HG03066 (cell line): ENCODE results near the gene ACMSD.
"Not testable (repeated sequence)": the region's sequence is repeated elsewhere in the genome, so short reads cannot be mapped to it uniquely, and the experiment has no call there.

Experiments used
- ATAC-seq: cut with Tn5 transposase; IDR thresholded peaks from one replicate; pipeline ENCODE4 v1.9.1; 2021; ENCODE audit warnings: low read depth; ENCODE audit not compliant: unreplicated experiment

ACMSD gene

DNA sequence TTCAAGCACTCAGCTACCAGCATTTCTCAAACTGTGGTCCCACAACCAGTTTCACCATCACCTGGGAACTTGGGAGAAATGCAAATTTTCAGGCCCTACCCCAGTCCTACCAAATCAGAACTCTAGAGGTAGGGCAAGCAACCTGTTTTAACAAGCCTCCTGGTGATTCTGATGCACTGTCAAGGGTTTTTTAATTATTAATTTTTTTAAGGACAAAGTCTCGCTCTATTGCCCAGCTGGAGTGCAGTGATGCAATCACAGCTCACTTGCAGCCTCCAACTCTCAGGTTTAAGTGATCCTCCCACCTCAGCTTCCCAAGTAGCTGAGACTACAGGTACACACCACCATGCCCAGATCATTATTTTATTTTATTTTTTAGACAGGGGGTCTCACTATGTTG lies 7.8 kb downstream of the ACMSD start:
- ATAC-seq = no peak

DNA sequence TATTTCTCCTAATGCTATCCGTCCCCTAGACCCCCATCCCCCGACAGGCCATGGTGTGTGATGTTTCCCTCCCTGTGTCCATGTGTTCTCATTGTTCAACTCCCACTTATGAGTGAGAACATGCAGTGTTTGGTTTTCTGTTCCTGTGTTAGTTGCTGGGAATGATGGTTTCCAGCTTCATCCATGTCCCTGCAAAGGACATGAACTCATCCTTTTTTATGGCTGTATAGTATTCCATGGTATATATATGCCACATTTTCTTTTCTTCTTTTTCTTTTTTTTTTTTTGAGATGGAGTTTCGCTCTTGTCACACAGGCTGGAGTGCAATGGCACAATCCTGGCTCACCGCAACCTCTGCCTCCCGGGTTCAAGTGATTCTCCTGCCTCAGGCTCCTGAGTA lies 9.2 kb downstream of the ACMSD start:
- ATAC-seq = not testable (repeated sequence)

DNA sequence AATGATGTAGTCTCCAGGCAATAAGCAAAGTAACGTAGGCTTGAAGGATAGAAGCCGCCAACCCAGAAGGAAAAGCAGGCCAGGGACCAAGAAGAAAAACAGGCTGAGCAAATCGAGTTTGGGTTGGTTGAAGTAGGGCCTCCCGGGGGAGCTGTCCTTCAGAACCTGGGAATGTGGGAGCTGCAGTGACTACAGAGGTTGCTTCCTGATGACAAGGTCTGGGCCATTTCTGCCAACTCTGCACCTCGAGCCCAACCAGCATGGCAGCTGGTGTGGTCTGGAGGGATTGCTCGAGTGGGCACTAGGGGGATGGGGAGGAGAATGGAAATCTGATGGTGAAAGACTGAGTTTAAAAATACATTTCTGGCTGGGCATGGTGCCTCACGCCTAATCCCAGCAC lies 14.1 kb downstream of the ACMSD start:
- no peak for ATAC-seq

DNA sequence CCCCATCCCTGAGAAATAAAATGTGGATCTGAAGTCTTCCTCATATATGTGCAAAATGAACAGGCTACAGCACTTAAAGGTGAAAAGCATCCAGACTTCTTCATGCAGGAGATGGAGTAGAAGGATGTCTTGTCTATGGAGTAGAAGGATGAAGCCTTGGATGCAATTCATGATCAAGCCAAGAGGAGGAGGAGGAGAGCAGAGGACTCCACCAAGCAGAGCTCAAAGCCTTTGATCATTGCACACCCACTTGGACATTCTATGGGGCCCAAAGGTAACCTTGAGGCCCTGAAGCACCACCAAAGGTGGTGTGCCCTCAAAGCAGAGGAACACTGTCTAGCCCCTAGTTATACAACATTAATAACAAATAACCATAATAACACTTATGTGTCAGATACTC lies 17.3 kb downstream of the ACMSD start:
- no peak for ATAC-seq

DNA sequence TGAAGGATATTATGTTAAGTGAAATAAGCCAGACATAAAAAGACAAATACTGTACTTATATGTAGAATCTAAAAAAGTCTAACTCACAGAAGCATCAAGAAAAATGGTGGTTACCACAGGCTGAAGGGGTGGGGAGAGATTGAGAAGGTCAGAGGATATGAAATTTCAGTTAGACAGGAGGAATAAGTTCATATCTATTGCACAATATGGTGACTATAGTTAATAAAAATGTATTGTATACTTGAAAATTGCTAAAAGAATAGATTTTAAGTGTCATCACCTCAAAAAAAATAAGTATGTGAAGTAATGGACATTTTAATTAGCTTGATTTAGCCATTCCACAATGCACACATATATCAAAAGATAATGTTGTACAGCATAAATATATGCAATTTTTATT lies 19.8 kb downstream of the ACMSD start:
- no peak for ATAC-seq

DNA sequence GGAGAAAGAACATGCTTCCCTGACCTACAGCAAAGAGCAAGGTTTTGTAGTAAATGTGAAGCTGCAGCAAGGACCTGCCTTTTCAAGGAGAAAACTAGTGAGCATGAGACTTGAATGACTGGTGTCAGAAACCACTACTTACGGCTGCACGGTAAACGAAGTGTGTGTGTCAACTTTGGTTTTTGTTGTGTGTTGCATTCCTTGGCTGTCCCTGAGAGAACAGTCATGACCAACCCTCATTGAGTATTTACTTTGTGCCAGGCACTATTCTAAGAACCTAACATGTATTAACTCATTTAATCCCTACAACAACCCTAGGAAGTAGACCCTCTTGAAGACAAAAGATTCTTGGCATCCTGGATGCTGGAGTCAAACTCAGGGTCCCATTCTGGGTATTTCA lies 22.8 kb downstream of the ACMSD start:
- no peak for ATAC-seq

DNA sequence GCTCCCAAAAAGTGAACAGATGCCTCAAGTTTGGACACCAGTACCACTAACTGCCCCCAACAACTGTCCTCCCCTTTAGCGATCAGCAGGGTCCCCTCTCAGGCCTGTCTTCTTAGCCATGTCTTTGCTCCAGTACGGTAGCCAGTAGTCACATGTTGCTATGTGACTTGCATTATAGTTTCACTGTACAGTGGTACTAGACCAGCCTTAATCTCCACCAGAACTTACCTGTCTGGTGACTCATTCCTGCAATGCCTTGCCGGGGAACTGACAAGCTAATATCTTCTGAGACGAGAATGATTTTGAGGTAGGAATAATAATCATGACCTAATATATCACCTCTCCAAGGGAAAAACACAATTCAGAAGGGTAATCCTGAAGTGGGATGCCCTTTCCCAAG lies 23.7 kb downstream of the ACMSD start:
- ATAC-seq = no peak

DNA sequence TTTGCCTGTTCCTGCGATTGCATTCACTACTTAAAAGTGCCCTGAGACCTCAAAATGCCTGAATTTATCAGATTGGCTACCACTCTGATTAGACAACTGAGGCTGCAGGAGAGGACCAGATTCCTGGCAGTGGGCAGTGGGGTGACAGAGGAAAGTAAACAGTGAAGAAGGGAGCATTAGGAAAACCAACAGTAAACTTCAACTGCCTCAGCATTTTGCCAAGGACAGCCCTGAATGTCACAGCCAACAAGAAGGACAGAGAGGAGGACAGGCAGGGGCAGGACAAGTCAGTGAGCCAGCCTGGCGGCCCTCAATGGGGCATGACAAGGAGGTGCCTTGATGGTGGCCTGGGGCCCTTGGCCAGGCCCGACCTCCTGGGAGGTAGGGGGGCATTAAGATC lies 24.3 kb downstream of the ACMSD start:
- ATAC-seq = no peak

DNA sequence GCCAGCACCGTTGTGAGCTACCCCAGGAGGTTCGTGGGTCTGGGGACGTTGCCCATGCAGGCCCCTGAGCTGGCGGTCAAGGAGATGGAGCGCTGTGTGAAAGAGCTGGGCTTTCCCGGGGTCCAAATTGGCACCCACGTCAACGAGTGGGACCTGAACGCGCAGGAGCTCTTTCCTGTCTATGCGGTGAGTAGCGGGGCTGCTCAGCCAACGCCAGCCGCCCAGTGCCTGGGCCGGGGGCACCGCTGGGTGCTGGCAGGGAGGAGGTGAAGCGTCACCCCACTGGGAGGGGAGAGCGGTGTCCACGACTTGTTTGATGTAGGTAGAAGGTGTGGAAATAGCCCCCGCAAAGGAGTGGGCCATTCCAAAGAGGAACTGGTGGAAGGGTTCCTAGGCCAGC lies 25.0 kb downstream of the ACMSD start:
- no peak for ATAC-seq

DNA sequence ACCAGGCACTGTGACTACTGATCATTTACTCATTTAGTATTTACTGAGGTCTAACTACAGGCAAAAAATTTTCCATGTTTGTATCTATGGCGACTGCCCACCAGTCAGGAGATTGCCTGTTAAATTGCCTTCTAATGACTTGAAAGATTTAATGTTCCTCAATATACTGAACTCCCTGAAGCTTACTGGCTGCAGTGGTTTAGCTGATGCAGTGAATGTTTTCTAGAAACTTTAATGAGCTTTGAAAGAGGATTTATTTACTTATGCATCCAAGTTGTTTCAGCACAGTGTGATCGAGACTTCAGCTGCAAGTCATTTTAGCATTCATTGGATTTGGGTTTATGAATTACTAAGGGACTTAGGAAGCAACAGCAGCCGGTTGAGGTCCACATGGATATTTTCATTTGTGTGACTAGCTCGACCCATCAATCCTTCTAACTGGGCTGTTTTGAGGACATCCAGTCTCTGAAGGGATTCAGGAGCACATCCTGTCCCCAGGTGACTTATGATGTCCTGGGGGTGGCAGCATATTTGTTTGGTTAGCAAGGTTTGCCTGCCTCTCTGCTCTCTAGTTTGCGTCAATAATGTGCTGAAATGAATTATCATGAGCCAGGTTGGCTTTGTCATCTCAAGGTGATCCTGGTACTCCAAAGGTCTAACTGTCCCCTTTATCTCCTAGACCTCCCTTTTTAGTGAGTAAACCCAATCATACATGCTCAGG lies 26.8 kb downstream of the ACMSD start:
- no peak for ATAC-seq

DNA sequence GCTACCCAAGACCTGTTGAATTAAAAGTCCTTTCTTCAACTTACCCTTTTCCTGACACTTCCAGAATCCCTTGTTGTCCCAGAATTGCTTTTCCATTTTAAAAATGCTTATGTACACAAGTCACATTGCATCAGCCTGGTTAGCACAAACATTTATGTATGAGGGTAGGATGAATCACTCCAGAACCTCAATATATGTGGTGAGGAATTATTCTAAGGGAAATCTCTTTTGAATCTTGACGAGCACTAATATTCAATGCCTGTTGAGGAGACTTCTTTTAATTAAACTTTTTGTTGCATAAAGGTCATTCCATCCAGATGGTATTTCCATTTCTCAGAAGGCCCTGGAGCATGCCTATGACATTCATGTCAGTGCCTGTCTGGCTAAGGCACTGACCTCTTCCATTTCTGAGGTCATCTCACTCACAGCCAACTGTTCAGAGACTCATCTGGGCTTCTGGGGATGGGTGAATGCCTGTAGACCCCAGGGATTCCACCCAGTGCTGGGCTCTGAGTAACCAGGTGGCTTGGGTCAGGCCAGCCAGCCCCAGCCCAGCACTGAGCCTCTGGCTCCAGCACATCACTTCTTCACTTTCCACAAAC lies 28.2 kb downstream of the ACMSD start:
- no peak for ATAC-seq

DNA sequence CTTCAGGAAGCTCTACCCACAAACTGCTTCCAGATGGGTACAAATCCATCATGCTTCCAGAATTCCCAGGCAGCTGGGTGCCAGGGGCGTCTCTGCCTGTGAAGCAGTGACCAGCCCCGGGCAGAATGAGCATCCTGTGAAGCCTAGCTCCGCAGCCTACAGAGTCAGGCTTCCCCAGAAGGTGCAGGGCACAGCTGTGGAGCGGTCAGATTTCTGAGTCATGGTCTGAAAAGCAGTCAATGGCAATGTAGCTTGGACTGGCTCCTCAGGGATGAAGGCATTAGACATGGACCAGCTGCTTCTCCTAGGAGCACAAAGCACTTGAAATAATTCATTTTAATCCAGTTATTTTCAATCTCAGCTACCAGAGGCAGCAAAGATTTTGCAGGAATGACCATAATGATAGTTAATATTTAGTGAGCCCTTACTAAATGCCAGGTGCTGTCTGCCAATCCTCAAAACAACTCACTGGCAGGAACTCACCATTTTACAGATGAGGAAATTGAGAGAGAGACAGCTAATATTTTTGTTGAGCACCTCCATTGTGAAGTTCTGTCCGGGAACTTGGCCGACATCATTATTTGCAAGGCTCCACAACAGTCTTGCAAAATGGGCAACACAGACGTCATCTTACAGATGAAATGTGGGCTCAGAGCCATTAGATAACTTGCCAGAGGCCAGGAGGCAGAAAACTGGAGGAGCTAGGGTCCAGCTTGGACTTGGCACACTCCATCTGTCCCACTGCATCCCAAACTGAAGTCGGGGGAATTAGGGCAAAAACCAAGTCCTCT lies 31.7 kb downstream of the ACMSD start:
- no peak for ATAC-seq

DNA sequence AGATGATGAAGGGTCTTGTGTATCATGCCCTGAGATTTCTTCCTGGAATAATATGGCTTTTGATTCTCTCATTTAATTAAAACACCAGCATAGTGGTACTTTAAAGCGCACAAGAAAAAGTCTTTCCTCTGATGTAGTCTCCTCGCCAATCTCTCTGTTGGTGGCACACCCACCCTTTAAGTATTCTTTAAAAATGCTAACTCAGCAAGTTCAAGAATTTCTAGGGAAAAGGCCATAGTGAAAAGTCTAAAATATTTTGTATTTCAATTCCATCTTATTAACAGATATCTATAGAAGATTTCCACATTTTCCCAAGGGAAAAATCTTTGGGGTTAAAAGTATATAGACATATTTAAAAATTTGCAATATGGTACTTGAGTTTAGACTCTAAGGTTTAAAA lies 34.7 kb downstream of the ACMSD start:
- ATAC-seq = no peak

DNA sequence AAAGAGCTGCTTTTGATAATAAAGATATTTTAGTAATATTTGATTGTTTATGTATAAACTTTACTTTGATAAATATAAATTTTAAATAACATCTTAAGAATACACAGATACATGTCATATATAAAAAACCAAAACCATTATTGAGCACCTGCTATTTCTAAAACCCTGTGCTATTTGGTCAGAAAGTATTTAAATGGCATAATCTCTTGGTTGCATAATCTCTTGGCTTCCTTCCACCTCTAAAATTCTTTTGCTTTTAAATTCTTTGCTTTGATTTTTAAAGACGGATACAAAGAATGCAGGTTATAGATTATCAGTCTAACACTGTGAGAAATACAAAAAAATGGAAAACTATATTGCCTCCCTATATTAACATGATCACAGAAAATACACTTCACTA lies 36.9 kb downstream of the ACMSD start:
- ATAC-seq = no peak

DNA sequence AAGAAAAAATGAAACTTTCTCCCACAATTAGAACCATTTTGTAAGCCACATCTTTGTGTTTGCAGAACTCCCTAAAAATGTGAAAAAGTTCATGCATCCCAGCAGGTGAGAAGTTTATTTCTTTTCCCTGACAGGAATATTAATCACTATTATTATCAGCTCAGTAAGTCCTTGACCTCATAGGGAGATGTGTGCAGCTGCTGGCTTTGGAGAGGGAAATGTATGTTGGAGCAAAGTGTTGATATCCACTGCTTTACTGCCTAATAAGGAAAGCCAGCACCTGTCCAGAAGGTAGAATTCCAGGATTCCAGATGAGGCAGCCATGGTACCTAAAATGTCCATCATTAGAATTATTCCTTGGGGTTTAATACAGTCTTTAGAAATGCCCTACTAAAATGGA lies 44.4 kb downstream of the ACMSD start:
- ATAC-seq = no peak

DNA sequence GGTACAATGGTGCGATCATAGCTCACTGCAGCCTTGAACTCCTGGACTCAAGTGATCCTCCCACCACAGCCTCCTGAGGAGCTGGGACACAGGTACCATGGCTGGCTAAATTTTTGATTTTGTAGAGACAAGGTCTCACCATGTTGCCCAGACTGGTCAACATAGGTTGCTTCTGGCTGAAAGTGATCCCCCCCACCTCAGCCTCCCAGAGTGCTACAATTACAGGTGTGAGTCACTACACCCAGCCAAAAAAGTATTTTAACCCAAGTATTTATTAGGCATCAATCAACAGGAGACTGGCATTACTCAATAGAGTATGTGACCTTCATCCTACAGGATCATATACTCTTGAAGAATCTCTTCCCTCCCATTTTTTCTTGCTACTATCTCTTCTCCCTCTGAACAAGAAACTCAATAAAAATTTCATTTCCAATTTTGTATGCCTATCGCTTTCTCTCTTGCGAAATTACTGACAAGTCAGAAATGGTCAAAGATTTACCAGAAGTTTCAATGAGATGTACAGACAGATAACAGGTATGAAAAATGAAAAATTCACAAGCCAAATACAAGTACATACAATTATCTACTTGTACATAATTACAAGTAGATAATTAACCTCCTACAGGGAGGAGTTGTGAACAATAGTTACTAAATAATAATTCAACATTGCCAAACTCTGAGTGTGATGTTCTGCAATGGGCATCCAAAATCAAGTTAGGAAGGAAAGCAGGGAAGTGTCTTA lies 45.3 kb downstream of the ACMSD start:
- no peak for ATAC-seq

DNA sequence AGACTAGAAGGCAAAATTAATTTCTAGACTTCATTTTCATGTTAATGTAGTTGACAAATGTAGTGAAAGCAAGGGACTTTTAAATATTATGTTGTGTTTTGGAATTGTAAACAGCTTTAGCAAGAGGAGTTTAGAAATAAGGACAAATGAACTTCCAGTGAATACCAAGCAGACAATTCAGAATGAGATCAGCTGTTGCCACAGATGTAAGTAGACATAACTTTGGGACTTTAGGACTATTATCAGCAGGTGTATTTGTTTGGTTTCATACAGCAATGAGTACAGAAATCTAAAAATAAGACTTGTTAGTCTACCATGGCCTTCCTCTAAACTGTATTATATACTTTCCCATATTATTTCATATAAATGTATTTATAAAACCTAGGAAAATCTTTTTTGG lies 46.0 kb downstream of the ACMSD start:
- ATAC-seq = no peak

DNA sequence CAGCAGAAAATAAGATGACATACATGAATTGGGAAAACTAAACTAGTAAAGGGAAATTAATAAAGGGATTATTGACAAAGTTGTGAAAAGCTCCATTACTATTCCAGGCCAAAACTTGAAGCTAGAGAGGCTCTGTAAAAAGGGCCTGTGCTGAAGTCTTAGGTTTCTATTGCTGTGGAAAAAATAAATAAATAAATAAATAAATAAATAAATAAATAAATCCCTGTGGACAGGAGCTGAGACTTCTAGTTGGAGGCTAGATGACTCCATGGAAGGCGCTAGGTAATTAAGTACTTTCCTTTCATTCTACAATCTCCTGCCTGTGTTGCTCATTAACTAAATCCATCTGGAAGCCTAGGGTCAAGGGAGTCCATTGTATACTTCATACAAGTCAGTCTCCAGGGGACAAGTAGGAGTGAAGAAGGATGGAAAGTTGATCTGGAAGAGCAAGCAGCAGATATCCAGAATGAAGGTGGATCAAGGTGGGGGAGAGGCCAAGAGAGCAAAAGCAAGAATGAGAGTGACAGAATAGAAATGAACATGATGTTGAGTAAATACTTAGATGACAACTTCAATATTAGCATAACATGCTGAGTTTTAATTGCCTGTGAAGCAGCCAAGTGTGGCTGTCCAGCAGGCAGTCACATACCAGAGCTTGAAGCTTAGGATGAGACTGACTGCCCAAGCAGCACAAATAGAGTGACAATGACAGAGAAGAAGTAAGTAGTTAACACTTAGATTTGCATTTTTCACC lies 54.0 kb downstream of the ACMSD start:
- no peak for ATAC-seq

DNA sequence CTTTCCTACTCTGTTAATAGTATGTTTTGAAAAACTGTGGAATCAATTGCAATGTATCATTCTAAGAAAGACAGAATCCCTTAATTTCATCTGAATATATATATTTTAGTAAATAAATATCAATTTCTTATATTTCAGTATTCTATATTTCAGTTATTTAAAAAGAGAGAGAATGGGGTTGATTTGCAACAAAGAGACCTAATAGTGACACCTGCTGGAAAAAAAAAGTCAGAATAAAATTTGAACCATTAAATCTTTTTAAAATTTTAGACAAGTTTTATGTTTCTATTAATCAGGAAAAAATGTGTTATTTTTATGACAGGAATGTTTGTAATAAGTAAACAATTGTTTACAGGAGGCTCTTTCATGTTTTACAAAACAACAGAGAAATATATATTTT lies 59.5 kb downstream of the ACMSD start:
- no peak for ATAC-seq

DNA sequence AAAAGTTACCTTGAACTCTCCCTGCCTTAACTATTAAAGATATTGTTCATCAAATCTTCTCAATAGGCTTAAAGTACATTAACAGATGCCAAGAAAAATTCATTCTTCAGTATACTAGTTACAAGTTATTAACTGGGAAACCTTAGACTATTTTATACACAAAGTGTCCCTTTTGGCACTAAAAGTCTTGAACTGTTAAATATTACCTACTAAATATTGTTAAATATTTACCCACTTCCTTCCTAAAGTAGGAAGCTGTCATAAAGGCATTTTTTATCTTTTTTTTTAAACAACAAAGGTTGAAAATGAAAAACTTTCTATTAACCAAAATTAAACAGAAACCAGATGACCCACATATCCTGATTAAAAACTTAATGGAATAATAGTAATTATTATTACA lies 60.8 kb downstream of the ACMSD start:
- no peak for ATAC-seq

DNA sequence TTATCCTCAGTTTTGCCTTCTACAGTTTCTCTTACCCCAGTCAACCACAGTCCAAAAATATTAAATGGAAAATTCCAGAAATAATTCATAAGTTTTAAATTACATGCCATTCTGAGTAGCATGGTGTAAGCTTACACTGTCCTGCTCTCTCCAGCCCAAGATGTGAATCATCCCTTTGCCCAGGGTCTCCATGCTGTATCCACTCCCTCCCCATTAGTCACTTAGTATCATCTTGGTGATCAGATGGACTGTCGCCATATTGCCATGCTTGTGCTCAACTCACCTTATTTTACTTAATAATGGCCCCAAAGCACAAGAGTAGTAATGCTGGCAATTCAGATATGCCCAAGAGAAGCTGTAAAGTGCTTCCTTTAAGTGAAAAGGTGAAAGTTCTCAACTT lies 61.7 kb downstream of the ACMSD start:
- no peak for ATAC-seq
